H9 (cell line): ENCODE measurements around the gene CDK17. TPM values are rescaled to one million over a fixed set of nuclear protein-coding genes. Genes with fewer than 3 reads are reported as not detected.

Experiments
- DNase-seq: peaks from one replicate; pipeline ENCODE4 v3.0.0-alpha.2; 2017
- H2AFZ ChIP-seq: one replicate; pipeline ENCODE4 v1.6.1; 2013; ENCODE audit warnings: mild to moderate bottlenecking, low read length, control low read depth, moderate library complexity
- H2AK5ac ChIP-seq: 2 replicates; pipeline ENCODE4 v1.6.1; 2013; ENCODE audit warnings: low read length, control low read depth, mixed read lengths; ENCODE audit not compliant: insufficient read length
- H2BK120ac ChIP-seq: one replicate; pipeline ENCODE4 v1.6.1; 2013; ENCODE audit warnings: low read depth, mild to moderate bottlenecking, low read length, control low read depth, inconsistent platforms; ENCODE audit not compliant: poor library complexity, severe bottlenecking
- H2BK12ac ChIP-seq: 2 replicates; pipeline ENCODE4 v1.6.1; 2013; ENCODE audit warnings: low read length, control low read depth, mixed read lengths, low read depth; ENCODE audit not compliant: insufficient read length
- H2BK15ac ChIP-seq: 2 replicates; pipeline ENCODE4 v1.6.1; 2013; ENCODE audit warnings: low read depth, low read length, control low read depth
- H2BK20ac ChIP-seq: one replicate; pipeline ENCODE4 v1.6.1; 2013; ENCODE audit warnings: low read depth, mild to moderate bottlenecking, low read length, control low read depth, inconsistent platforms; ENCODE audit not compliant: poor library complexity, severe bottlenecking
- H2BK5ac ChIP-seq: 2 replicates; pipeline ENCODE4 v1.6.1; 2013; ENCODE audit warnings: low read length, control low read depth, mixed read lengths; ENCODE audit not compliant: insufficient read length
- H3K14ac ChIP-seq: 2 replicates; pipeline ENCODE4 v1.6.1; 2013; ENCODE audit warnings: low read length, control low read depth; ENCODE audit not compliant: insufficient read depth
- H3K18ac ChIP-seq: 2 replicates; pipeline ENCODE4 v1.6.1; 2013; ENCODE audit warnings: low read depth, mild to moderate bottlenecking, mixed read lengths, low read length, control low read depth; ENCODE audit not compliant: insufficient read length
- H3K23ac ChIP-seq: 2 replicates; pipeline ENCODE4 v1.6.1; 2013; ENCODE audit warnings: low read length, control low read depth, mixed read lengths, low read depth; ENCODE audit not compliant: insufficient read length
- H3K23me2 ChIP-seq: 2 replicates; pipeline ENCODE4 v1.6.1; 2013; ENCODE audit warnings: low read depth, mild to moderate bottlenecking, mixed read lengths, low read length, control low read depth; ENCODE audit not compliant: insufficient read length, poor library complexity, severe bottlenecking
- H3K27ac ChIP-seq: 2 replicates; pipeline ENCODE4 v1.5.1; 2013; ENCODE audit warnings: low read length, control low read depth, mixed read lengths, low read depth; ENCODE audit not compliant: insufficient read length
- H3K27me3 ChIP-seq: 2 replicates; pipeline ENCODE4 v1.6.1; 2013; ENCODE audit warnings: low read length, control low read depth, inconsistent platforms; ENCODE audit not compliant: insufficient read depth
- H3K4ac ChIP-seq: 2 replicates; pipeline ENCODE4 v1.6.1; 2013; ENCODE audit warnings: low read depth, mild to moderate bottlenecking, control low read depth, inconsistent platforms, low read length, moderate library complexity
- H3K4me1 ChIP-seq: 2 replicates; pipeline ENCODE4 v1.6.1; 2013; ENCODE audit warnings: low read length, control low read depth, inconsistent platforms; ENCODE audit not compliant: insufficient read depth
- H3K4me2 ChIP-seq: 2 replicates; pipeline ENCODE4 v1.6.1; 2013; ENCODE audit warnings: low read length, control low read depth, mixed read lengths; ENCODE audit not compliant: insufficient read length, insufficient read depth
- H3K56ac ChIP-seq: 2 replicates; pipeline ENCODE4 v1.6.1; 2013; ENCODE audit warnings: low read depth, mild to moderate bottlenecking, mixed read lengths, low read length, control low read depth; ENCODE audit not compliant: insufficient read length
- H3K79me1 ChIP-seq: 2 replicates; pipeline ENCODE4 v1.6.1; 2013; ENCODE audit warnings: low read depth, mild to moderate bottlenecking, moderate library complexity, low read length, control low read depth, inconsistent platforms; ENCODE audit not compliant: insufficient read depth, poor library complexity, severe bottlenecking
- H3K79me2 ChIP-seq: 2 replicates; pipeline ENCODE4 v1.6.1; 2013; ENCODE audit warnings: low read length, control low read depth, inconsistent platforms; ENCODE audit not compliant: insufficient read depth
- H3K9ac ChIP-seq: 2 replicates; pipeline ENCODE4 v1.6.1; 2013; ENCODE audit warnings: low read length, control low read depth, mixed read lengths; ENCODE audit not compliant: insufficient read length; ENCODE audit errors: extremely low read depth
- H3K9me3 ChIP-seq: one replicate; pipeline ENCODE4 v1.6.1; 2013; ENCODE audit warnings: low read depth, low read length, inconsistent platforms; ENCODE audit not compliant: control insufficient read depth
- H3T11ph ChIP-seq: one replicate; pipeline ENCODE4 v1.6.1; 2013; ENCODE audit warnings: mild to moderate bottlenecking, low read length, control low read depth, inconsistent platforms
- H4K20me1 ChIP-seq: one replicate; pipeline ENCODE4 v1.6.1; 2013; ENCODE audit not compliant: control insufficient read depth, insufficient read length, insufficient read depth
- H4K5ac ChIP-seq: 2 replicates; pipeline ENCODE4 v1.6.1; 2013; ENCODE audit warnings: low read depth, mild to moderate bottlenecking, mixed read lengths, low read length, control low read depth; ENCODE audit not compliant: insufficient read length
- H4K8ac ChIP-seq: replicated peaks from 2 replicates; pipeline ENCODE4 v1.6.1; 2013; ENCODE audit warnings: low read length, control low read depth, mixed read lengths, low read depth; ENCODE audit not compliant: insufficient read length
- H4K91ac ChIP-seq: 2 replicates; pipeline ENCODE4 v1.6.1; 2013; ENCODE audit warnings: low read depth, mild to moderate bottlenecking, moderate library complexity, mixed read lengths, low read length, control low read depth; ENCODE audit not compliant: insufficient read length
- H3K27ac Mint-ChIP-seq, 3 experiments: 2 replicates in 2 of 3; 3 replicates in 1 of 3; pipeline ENCODE4 v1.8.0; 2020 to 2021; ENCODE audit warnings: mixed read lengths in 3 of 3, mild to moderate bottlenecking in 1 of 3, moderate library complexity in 1 of 3
- H3K27me3 Mint-ChIP-seq: 2 replicates; pipeline ENCODE4 v1.8.0; 2021; ENCODE audit warnings: low read depth, mild to moderate bottlenecking, moderate library complexity, mixed read lengths
- H3K36me3 Mint-ChIP-seq, 3 experiments: 2 replicates in 2 of 3; 3 replicates in 1 of 3; pipeline ENCODE4 v1.8.0; 2020 to 2021; ENCODE audit warnings: low read depth in 3 of 3, mixed read lengths in 3 of 3; ENCODE audit not compliant: insufficient read depth in 1 of 3
- H3K4me1 Mint-ChIP-seq, 2 experiments: 2 replicates each; pipeline ENCODE4 v1.8.0; 2020; ENCODE audit warnings: mixed read lengths in 2 of 2
- H3K4me3 Mint-ChIP-seq, 2 experiments: 2 replicates in 1 of 2; 3 replicates in 1 of 2; pipeline ENCODE4 v1.8.0; 2020 to 2021; ENCODE audit warnings: mild to moderate bottlenecking in 2 of 2, mixed read lengths in 2 of 2, moderate library complexity in 1 of 2
- H3K9me3 Mint-ChIP-seq, 2 experiments: 2 replicates in 1 of 2; 3 replicates in 1 of 2; pipeline ENCODE4 v1.8.0; 2020; ENCODE audit warnings: mild to moderate bottlenecking in 2 of 2, mixed read lengths in 2 of 2, moderate library complexity in 1 of 2
- WGBS: extraction: QIAGEN DNeasy Blood & Tissue Kit; methylation state at CpG from one replicate; pipeline ENCODE4 v1.1.7; 2013; ENCODE audit warnings: missing lambda C conversion rate, low lambda C conversion rate, mixed read lengths; ENCODE audit not compliant: insufficient read length; ENCODE audit errors: extremely low coverage; 5-methylcytosine and 5-hydroxymethylcytosine counted together
- total RNA-seq: library from RNA; stranded (reverse); gene quantifications from 2 replicates; pipeline ENCODE4 v1.2.1, GENCODE V29; 2021
- TF ChIP-seq, protein P1 (sequence below): fragments of 200-600 bp; sonication (generic); conservative IDR thresholded peaks from 3 replicates; pipeline ENCODE4 v1.8.0; 2021; ENCODE audit warnings: antibody characterized with exemption, mild to moderate bottlenecking

Gene CDK17
- total RNA-seq, 1 experiment from 2014 or later, result 28.8 TPM

DNA sequence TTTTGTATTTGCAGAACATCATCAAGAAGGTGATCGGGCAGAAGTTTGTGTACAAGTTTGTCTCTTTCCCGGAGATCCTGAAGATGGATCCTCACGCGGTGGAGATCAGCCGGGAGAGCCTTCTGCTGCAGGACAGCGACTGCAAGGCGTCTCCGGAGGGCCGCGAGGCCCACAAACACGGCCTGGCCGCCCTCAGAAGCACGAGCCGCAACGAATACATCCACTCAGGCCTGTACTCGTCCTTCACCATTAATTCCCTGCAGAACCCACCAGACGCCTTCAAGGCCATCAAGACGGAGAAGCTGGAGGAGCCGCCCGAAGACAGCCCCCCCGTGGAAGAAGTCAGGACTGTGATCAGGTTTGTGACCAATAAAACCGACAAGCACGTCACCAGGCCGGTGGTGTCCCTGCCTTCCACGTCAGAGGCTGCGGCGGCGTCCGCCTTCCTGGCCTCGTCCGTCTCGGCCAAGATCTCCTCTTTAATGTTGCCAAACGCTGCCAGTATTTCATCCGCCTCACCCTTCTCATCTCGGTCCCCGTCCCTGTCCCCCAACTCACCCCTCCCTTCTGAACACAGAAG is 153.2 kb downstream of the CDK17 start:
- Histone ChIP-seq H3K27ac (no peak overlapping the region), H2BK120ac (no peak overlapping the region), H2AK5ac (no peak overlapping the region), H4K8ac (no peak overlapping the region), H3K79me1 (no peaks in the 10 kb centered on the region), H3K4me2 (no peak overlapping the region), H3K14ac (no peak overlapping the region), H3K56ac (no peak overlapping the region), H4K20me1 (no peaks in the 10 kb centered on the region), H3K23me2 (no peaks in the 10 kb centered on the region), H3K4ac (no peak overlapping the region), H3K79me2 (no peaks in the 10 kb centered on the region), H2BK5ac (no peak overlapping the region), H2BK15ac (no peak overlapping the region), H2BK12ac (no peak overlapping the region), H3T11ph (no peak overlapping the region), H3K9me3 (no peaks in the 10 kb centered on the region), H2BK20ac (no peak overlapping the region), H3K9ac (no peak overlapping the region), H4K5ac (no peak overlapping the region), H2AFZ (no peak overlapping the region), H3K27me3 (no peaks in the 10 kb centered on the region), H3K23ac (no peak overlapping the region), H3K4me1 (no peaks in the 10 kb centered on the region), H3K18ac (no peak overlapping the region), H4K91ac (no peak overlapping the region)
- no peaks in the 10 kb centered on the region; the same call in 1 of the 2 replicates for H3K27me3 Mint-ChIP-seq
- H3K4me3 Mint-ChIP-seq, result no peak overlapping the region
- no peak for DNase-seq
- peaks cover 12 to 27% (median 17%) of the 10 kb centered on the region in 3 experiments; a peak in 6 of 7 replicates for H3K36me3 Mint-ChIP-seq
- peaks cover 0 to 8% of the 10 kb centered on the region in 2 experiments; a peak in 2 of 4 replicates for H3K4me1 Mint-ChIP-seq
- no peak overlapping the region for H3K27ac Mint-ChIP-seq
- H3K9me3 Mint-ChIP-seq, result no peaks in the 10 kb centered on the region
- TF ChIP-seq, protein P1, sequence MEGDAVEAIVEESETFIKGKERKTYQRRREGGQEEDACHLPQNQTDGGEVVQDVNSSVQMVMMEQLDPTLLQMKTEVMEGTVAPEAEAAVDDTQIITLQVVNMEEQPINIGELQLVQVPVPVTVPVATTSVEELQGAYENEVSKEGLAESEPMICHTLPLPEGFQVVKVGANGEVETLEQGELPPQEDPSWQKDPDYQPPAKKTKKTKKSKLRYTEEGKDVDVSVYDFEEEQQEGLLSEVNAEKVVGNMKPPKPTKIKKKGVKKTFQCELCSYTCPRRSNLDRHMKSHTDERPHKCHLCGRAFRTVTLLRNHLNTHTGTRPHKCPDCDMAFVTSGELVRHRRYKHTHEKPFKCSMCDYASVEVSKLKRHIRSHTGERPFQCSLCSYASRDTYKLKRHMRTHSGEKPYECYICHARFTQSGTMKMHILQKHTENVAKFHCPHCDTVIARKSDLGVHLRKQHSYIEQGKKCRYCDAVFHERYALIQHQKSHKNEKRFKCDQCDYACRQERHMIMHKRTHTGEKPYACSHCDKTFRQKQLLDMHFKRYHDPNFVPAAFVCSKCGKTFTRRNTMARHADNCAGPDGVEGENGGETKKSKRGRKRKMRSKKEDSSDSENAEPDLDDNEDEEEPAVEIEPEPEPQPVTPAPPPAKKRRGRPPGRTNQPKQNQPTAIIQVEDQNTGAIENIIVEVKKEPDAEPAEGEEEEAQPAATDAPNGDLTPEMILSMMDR, result no peak
- WGBS, result no CpG with 5 or more reads among the region's 36 CpGs
